Stomach smooth muscle (tissue), 2 donors: Measurements from ENCODE around the gene CD40.

Experiments
- H3K27ac ChIP-seq: one replicate; pipeline ENCODE4 v1.7.0; 2013; ENCODE audit warnings: mild to moderate bottlenecking, low read length, inconsistent platforms
- H3K27me3 ChIP-seq, 2 donors: one replicate each; pipeline ENCODE4 v1.7.0; 2013; ENCODE audit warnings: low read length in 2 of 2; ENCODE audit not compliant: insufficient read depth in 2 of 2, control insufficient read depth in 1 of 2
- H3K36me3 ChIP-seq, 2 donors: one replicate each; pipeline ENCODE4 v1.7.0; 2013; ENCODE audit warnings: low read length in 2 of 2; ENCODE audit not compliant: control insufficient read depth in 2 of 2, insufficient read depth in 2 of 2
- H3K4me1 ChIP-seq: one replicate; pipeline ENCODE4 v1.7.0; 2013; ENCODE audit warnings: low read length; ENCODE audit not compliant: control insufficient read depth, insufficient read depth
- H3K4me3 ChIP-seq, 2 donors: one replicate each; pipeline ENCODE4 v1.7.0; 2013; ENCODE audit warnings: low read length in 2 of 2
- H3K9ac ChIP-seq, 2 donors: one replicate each; pipeline ENCODE4 v1.7.0; 2013; ENCODE audit warnings: low read length in 2 of 2, mild to moderate bottlenecking in 1 of 2
- H3K9me3 ChIP-seq, 2 donors: one replicate each; pipeline ENCODE4 v1.7.0; 2013; ENCODE audit warnings: low read length in 2 of 2; ENCODE audit not compliant: control insufficient read depth in 2 of 2
- donor health status: healthy.
- donor health status: Pancreatic carcinoma.

Gene CD40

DNA sequence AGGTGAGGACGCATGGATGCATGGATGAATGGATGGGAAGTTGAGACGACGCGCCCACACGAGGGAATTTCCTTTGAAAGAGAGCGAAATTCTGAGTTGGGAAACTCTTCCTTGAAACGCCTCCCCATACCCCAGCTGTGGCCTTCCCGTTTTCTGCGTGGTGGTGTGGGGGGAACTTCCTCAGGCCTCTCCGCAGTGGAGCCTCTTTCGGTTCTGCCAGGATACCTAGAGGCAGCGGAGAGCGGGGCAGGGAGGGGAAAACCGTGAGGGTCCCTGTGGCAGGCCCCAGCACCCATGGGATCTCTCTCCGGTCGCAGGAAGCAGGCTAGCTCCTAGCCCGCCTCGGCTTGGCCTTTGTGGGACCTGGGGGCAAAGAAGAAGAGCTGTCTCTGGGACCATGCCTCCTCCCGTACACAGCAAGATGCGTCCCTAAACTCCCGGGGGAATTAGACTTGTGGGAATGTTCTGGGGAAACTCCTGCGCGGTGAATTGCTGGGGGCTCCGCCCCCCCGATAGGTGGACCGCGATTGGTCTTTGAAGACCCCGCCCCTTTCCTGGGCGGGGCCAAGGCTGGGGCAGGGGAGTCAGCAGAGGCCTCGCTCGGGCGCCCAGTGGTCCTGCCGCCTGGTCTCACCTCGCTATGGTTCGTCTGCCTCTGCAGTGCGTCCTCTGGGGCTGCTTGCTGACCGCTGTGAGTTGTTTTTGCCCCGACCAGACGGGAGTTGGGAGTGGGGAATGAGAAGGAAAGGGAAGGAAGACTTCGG is at the start of gene CD40:
CD40 (plus strand) TSS at position 611 of the 764 bp plus-strand sequence; CDS start at position 641, 30 bp downstream.
- Histone ChIP-seq H3K36me3 (peaks cover 1 to 6% of the 10 kb centered on the region in 2 donors), H3K27me3 (no peaks in the 10 kb centered on the region), H3K9me3 (no peaks in the 10 kb centered on the region), H3K4me1 (peaks cover 32% of the 10 kb centered on the region), H3K4me3 (peak within 1 kb of the TSS; percentile 79 to 84), H3K27ac (peak within 1 kb of the TSS; percentile 73), H3K9ac (peak within 1 kb of the TSS; percentile 75 to 81)

DNA sequence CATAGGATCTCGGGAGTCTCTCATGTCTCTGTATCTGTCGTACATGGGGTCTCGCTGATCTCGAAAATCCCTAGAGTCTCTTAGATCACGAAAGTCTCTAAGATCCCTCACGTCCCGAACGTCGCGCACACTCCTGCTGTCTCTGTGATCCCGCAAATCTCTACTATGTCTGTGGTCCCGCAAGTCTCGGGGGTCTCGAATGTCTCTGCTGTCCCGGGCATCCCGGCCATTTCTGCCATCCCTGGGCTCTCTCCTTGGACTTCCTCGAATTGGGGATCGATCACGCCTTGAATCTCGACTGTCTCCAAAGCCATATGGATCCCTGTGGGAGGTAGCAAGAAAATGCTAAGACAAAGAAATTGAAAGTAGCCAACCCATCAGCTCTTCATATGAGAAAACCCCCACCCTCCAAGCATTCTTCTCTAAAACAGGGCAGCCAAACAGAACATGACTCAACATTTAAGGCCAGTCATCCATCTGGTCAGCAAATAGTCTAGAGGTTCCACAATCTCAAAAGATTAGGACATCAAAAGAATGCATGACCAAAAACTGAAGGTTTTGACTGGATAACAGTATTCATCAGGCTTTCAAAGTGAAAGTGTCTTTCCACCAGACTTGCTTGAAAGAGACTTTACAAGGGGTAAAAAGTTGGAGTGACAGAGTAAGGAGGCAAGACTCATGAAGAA is 47.8 kb upstream of the CD40 start:
- H3K9ac ChIP-seq: no peak overlapping the region
- H3K4me1 ChIP-seq: no peaks in the 10 kb centered on the region
- H3K27me3 ChIP-seq: no peaks in the 10 kb centered on the region
- H3K36me3 ChIP-seq: peaks cover 45 to 53% of the 10 kb centered on the region in 2 donors
- no peaks in the 10 kb centered on the region for H3K9me3 ChIP-seq
- no peak overlapping the region for H3K27ac ChIP-seq
- H3K4me3 ChIP-seq: no peak overlapping the region

DNA sequence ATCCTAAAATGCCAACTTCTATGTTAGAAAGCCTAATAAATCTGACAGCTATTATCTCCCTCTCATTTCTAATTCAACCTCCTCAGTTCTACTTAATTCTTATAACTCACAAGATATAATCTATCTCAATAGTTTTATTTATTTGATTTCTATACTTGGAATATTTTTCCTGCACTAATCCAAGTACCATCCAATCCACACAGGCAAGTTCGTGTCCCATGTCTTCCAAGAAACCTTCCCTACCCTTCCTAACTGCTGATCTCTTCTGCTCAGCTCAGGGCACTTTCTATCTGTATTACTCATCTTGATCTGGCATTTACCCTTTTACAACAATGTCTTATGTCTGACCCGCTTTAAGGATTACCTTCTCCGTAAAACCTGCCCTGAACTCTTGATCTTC is 46.5 kb upstream of the CD40 start:
- no peaks in the 10 kb centered on the region for H3K4me1 ChIP-seq
- H3K36me3 ChIP-seq: peaks cover 41 to 44% of the 10 kb centered on the region in 2 donors

DNA sequence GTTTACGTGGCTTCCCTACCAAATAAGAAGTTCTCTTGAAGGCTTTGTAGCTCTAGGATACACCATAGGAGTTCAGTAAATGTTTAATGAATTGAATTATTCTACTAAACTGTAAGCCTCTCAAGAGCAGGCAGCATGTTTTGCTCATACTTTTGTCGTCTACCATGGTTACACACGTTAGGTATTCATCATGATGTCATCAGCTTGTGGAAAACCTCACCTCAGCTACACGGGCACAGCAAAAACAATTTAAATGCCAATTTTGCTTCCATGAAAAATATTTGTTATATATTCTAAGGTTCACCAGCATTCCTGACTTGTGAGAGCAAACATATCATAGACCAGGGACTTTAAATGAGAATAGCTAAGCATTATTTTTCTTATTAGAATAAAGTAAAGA is 45.1 kb upstream of the CD40 start:
- Histone ChIP-seq H3K9me3 (no peaks in the 10 kb centered on the region), H3K27me3 (no peaks in the 10 kb centered on the region), H3K4me3 (no peak overlapping the region), H3K4me1 (no peaks in the 10 kb centered on the region), H3K27ac (no peak overlapping the region), H3K9ac (no peak overlapping the region), H3K36me3 (peaks cover 40% of the 10 kb centered on the region in 2 donors)

More for the DNA sequence above, 46.5 kb upstream of the CD40 start:
- Histone ChIP-seq H3K27ac (no peak overlapping the region), H3K27me3 (no peaks in the 10 kb centered on the region), H3K9me3 (no peaks in the 10 kb centered on the region), H3K4me3 (no peak overlapping the region), H3K9ac (no peak overlapping the region)

DNA sequence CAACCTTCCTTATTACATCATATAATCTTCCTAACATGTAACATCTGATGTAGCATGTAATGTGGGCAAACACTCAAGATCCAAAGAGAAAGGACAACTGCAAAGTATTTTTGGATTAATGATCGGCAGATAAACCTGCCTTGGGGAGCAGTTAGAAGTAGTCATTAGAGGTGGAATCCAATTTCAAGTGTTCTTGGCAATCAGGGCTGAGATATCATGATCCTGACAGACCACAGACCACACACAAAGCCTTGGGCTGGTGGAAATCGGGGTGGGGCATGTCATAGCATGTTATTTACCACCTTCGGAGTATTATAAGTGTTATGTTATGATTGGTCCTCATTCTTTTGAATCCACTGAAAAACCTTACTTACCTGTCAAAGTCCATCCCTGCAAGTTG is 44.7 kb upstream of the CD40 start:
- no peak overlapping the region for H3K27ac ChIP-seq

DNA sequence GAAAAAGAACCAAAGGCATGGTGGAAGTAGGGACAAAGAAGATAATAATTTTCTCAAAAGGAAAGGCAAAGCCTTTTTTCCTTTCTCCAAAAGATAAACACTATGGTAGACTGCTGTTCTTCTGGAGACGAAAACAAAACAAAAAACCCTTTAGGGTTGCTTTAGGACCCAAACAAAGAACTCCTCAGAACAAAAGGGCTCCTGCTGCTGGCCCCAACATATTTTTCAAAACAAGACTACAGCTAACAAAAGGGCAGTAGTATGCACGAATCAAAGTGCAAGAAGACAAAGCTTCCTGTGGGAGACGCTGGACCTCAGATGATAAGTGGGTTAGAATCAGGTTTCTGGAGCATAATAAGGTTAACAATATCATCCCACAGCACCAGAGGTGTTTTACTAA is 44.1 kb upstream of the CD40 start:
- H3K4me3 ChIP-seq: no peak overlapping the region
- no peaks in the 10 kb centered on the region for H3K27me3 ChIP-seq
- peaks cover 42 to 43% of the 10 kb centered on the region in 2 donors for H3K36me3 ChIP-seq
- no peak overlapping the region for H3K9ac ChIP-seq
- no peaks in the 10 kb centered on the region for H3K9me3 ChIP-seq
- H3K27ac ChIP-seq: no peak overlapping the region
- no peaks in the 10 kb centered on the region for H3K4me1 ChIP-seq

More for the DNA sequence above, 44.7 kb upstream of the CD40 start:
- Histone ChIP-seq H3K4me1 (no peaks in the 10 kb centered on the region), H3K9ac (no peak overlapping the region), H3K4me3 (no peak overlapping the region), H3K36me3 (peaks cover 39 to 40% of the 10 kb centered on the region in 2 donors), H3K9me3 (no peaks in the 10 kb centered on the region), H3K27me3 (no peaks in the 10 kb centered on the region)

DNA sequence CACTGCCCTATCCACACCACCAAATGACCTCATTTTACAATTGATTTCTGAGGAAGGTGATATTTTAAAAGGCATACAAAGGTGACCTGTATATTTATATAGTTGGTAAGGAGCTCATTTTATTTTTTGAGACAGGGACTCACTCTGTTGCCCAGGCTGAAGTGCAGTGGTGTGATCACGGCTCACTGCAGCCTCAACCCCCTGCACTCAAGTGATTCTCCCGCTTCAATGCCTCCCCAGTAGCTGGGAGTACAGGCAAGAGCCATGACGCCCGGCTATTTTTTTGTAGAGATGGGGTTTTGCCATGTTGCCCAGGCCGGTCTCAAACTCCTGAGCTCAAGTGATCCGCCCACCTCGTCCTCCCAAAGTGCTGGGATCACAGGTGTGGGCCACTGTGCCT is 41.3 kb upstream of the CD40 start:
- Histone ChIP-seq H3K9me3 (no peaks in the 10 kb centered on the region), H3K4me3 (no peak overlapping the region), H3K27me3 (no peaks in the 10 kb centered on the region), H3K36me3 (peaks cover 28 to 33% of the 10 kb centered on the region in 2 donors), H3K9ac (no peak overlapping the region), H3K4me1 (no peaks in the 10 kb centered on the region), H3K27ac (no peak overlapping the region)

DNA sequence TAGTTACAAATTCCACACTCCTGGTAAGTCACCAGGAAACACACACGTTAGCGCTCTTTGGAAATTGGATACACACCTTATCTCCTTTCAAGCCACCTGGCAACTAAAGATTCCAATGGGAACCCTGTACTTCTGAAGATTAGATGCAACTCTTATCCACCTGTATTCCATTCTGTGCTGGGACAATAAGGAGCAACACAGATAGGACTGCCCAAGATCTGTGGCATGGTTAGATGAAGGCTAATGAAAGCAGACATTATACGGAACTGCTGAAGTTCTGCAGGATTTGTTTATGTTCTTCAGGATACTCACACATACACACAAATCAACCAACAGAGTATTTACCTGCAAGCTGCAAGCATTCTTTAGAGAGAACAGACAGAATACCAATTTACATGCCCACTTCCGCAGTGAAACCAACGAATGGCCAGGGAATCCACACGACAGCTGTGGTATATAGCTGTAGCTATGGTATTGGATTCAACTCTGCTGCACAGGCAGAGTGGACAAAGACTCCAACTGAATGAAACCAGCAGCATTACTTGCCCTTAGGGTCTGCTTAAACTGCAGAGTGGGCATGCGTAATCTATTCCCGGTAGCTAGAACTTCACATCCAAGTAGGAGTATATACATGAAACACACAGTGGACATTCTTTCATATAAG is 40.3 kb upstream of the CD40 start:
- Histone ChIP-seq H3K4me3 (no peak overlapping the region), H3K9me3 (no peaks in the 10 kb centered on the region), H3K9ac (no peak overlapping the region), H3K4me1 (no peaks in the 10 kb centered on the region), H3K27ac (no peak overlapping the region), H3K36me3 (peaks cover 28 to 33% of the 10 kb centered on the region in 2 donors), H3K27me3 (no peaks in the 10 kb centered on the region)

DNA sequence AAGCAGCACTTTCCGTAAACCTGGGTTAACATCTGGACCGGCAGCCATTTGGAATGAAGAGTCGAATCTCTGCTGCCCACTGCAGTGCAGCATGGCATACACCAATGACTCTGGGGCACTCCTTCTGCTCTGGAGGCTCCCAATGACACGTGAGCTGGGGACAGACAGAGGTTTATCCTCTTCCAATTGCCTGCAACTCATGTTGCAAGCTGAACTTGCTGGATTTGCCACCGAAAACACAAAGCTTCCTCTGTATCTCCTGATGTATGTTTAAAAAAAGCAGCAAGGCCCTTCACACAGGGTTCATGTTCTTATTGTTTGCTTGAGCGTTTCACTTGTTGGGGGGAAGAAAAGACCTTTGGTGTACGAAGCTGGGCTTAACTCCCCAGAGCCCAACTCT is 39.2 kb upstream of the CD40 start:
- H3K27me3 ChIP-seq: no peaks in the 10 kb centered on the region
- no peak overlapping the region for H3K9ac ChIP-seq
- peaks cover 2% of the 10 kb centered on the region for H3K4me1 ChIP-seq
- no peaks in the 10 kb centered on the region for H3K9me3 ChIP-seq
- no peak overlapping the region for H3K27ac ChIP-seq
- H3K4me3 ChIP-seq: no peak overlapping the region
- H3K36me3 ChIP-seq: peaks cover 28 to 33% of the 10 kb centered on the region in 2 donors

DNA sequence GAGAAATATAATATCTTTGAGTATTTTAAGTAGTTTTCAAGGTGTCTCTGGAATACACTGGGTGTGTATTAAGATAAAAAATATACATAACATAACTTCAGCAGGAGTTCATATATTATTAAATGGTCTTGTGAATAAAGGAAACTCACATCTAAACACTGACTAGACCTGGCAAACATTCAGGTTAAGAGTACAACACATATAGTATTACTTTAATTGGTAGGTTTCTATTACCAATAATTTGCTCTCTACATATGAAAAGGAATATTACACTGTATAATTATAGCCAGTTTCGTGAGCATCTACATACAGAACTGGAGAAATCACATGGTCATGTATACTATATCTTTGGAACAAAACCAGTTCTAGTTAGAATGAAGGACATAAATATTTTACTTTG is 37.0 kb upstream of the CD40 start:
- H3K36me3 ChIP-seq: peaks cover 14 to 20% of the 10 kb centered on the region in 2 donors
- peaks cover 6% of the 10 kb centered on the region for H3K4me1 ChIP-seq
- no peak overlapping the region for H3K4me3 ChIP-seq
- H3K9me3 ChIP-seq: no peaks in the 10 kb centered on the region
- H3K27ac ChIP-seq: no peak overlapping the region
- no peaks in the 10 kb centered on the region for H3K27me3 ChIP-seq
- no peak overlapping the region for H3K9ac ChIP-seq
